EH (cell line): ENCODE data around the gene NEUROD4.

Experiments used
- DNase-seq: peaks from one replicate; pipeline ENCODE4 v3.0.0-alpha.2; 2015; ENCODE audit warnings: low read depth

Gene NEUROD4

DNA sequence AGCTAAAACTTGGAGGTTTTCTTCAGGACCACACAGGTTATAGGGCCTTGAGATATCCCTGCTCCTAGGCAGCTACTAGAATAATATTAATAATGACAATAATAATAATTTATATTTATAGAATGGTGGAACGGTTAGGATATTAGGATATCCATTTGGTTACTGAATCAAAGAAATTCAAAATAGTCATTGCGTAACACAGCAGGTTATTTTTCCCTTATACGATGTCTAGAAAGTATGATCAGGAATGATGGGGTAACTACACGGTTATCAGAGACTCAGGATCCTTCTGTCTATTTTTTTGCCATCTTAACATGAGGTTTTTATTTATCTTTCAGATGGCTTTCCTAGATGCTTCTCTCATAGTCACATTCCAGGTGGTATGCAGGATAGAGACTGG lies 39.0 kb downstream of the NEUROD4 start:
- no peak for DNase-seq

- no peak for DNase-seq
Observed at GRCh38 chr12:55060470-55060869, 40.7 kb downstream of the NEUROD4 start.

DNA sequence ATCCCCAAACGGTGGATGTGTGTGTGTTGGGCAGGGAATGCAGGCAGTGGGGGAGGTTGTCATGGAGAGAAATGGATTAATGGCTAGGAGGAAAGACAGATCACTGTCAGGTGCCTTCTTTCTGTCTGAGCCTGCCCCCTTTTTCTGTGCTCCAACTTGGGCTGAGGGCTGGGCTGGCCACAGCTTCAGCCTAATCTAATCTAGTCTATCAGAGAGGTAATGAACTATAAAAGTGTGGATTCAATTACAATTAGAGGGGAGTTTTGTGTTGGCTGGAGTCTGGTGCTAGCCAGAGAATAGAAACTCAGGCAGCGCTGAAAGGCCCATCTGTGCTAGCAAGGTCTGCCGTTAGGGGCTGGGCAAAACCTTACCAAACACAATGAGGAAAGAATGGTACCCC lies 41.2 kb downstream of the NEUROD4 start:
- DNase-seq: no peak

DNA sequence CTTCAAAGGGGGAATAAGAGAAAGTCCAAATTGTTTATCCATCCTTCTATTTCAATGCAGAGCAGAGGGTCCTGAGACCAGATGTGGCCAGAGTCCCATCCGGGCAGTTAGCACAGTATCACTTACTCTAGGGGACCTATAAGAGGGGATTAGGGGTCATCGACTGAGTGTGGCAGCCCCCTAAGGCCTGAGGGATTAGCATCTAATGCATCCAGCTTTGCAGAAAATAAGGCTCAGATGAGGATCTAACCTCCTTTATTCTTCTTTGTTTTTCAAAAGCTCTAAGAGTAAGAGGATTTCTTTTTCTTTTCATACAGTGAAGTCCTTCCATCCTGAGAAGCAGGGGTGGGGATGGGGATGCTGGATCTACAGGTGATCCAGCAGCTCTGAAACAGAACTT lies 43.5 kb downstream of the NEUROD4 start:
- no peak for DNase-seq

GRCh38 chr12:55065535-55065934 lies 45.8 kb downstream of the NEUROD4 start:
- DNase-seq: no peak

- DNase-seq: no peak
Observed at GRCh38 chr12:55067701-55068100, 47.9 kb downstream of the NEUROD4 start.

- peak; percentile 57 for DNase-seq
Observed at GRCh38 chr12:55068416-55069010, 48.7 kb downstream of the NEUROD4 start.

DNA sequence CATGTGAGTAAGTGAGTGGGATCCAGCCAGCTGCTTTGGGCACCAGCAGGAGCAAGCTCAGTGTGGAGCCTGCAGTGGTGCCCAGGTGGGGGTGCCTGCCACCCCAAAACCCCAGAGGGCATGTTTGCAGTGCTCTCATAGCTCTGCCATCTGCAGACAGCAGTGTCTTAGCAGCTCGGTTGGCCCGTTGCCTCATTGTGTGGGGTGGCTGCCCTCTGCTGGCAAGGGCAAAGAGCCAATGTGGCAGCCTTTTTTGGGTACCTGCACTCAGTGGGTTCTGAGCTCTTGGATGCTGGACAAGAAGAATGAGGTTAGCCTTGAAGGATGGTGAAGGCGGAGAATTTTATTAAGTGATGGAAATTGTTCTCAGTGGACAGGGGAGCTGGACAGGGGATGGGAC lies 52.3 kb downstream of the NEUROD4 start:
- DNase-seq: peak; percentile 13

GRCh38 chr12:55073043-55074022 lies 53.6 kb downstream of the NEUROD4 start:
- DNase-seq: peak; percentile 67

GRCh38 chr12:55074806-55075205 lies 55.0 kb downstream of the NEUROD4 start:
- DNase-seq: no peak
